IMR-90 (cell line): ENCODE results near the gene DYRK1B. TPM values are rescaled to one million over a fixed set of nuclear protein-coding genes. Genes with fewer than 3 reads are reported as not detected.

Experiments
- ATAC-seq: fragments of 200-7000 bp; cut with Tn5 transposase; 2 replicates; pipeline ENCODE4 v1.9.1; 2020; ENCODE audit warnings: low read depth, mild to moderate bottlenecking, moderate library complexity
- BruUV-seq: library from RNA; stranded (reverse); fragments of 400-500 nt; replicated peaks from 2 replicates; lab custom pipeline; 2021; lab: Mats Ljungman, UMichigan
- CTCF ChIA-PET: fragments of 300-600 bp; formaldehyde crosslinking; extraction: SDS; loops from one replicate; lab custom pipeline; 2021; ENCODE audit warnings: antibody characterized with exemption; lab: Yijun Ruan, JAX
- POLR2A ChIA-PET: fragments of 300-600 bp; sonication (Branson Sonifier 250); formaldehyde crosslinking; loops from one replicate; lab custom pipeline; 2022; ENCODE audit warnings: antibody characterized with exemption; ENCODE audit not compliant: unreplicated experiment; lab: Charles Lee
- DNase-seq: peaks from one replicate; pipeline ENCODE4 v3.0.0; 2013
- H2AFZ ChIP-seq: replicated peaks from 2 replicates; pipeline ENCODE3; 2013; ENCODE audit warnings: low read length, mild to moderate bottlenecking; ENCODE audit not compliant: poor library complexity
- H2AK5ac ChIP-seq: 2 replicates; pipeline ENCODE4 v1.6.1; 2013; ENCODE audit warnings: low read depth, low read length, inconsistent platforms
- H2AK9ac ChIP-seq: replicated peaks from 2 replicates; pipeline ENCODE3; 2013; ENCODE audit warnings: mild to moderate bottlenecking, low read depth, low read length, moderate library complexity; ENCODE audit not compliant: poor library complexity
- H2BK120ac ChIP-seq: 2 replicates; pipeline ENCODE4 v1.6.1; 2013; ENCODE audit warnings: low read depth, low read length, inconsistent platforms
- H2BK15ac ChIP-seq: 3 replicates; pipeline ENCODE4 v1.6.1; 2013; ENCODE audit warnings: low read depth, low read length, inconsistent platforms
- H2BK20ac ChIP-seq: 2 replicates; pipeline ENCODE4 v1.6.1; 2013; ENCODE audit warnings: low read depth, mild to moderate bottlenecking, inconsistent platforms, low read length, moderate library complexity
- H2BK5ac ChIP-seq: 2 replicates; pipeline ENCODE4 v1.6.1; 2013; ENCODE audit warnings: mild to moderate bottlenecking, low read depth, low read length, inconsistent platforms; ENCODE audit not compliant: poor library complexity, severe bottlenecking
- H3K14ac ChIP-seq: replicated peaks from 2 replicates; pipeline ENCODE4 v1.6.1; 2013; ENCODE audit warnings: low read depth, low read length, inconsistent platforms
- H3K18ac ChIP-seq: 2 replicates; pipeline ENCODE4 v1.6.1; 2013; ENCODE audit warnings: low read depth, low read length, control low read depth
- H3K23ac ChIP-seq: 2 replicates; pipeline ENCODE4 v1.6.1; 2013; ENCODE audit warnings: low read depth, low read length, inconsistent platforms
- H3K27ac ChIP-seq: 2 replicates; pipeline ENCODE4 v1.5.1; 2013; ENCODE audit warnings: mild to moderate bottlenecking, control low read depth, low read length; ENCODE audit not compliant: insufficient read depth
- H3K27me3 ChIP-seq: 2 replicates; pipeline ENCODE4 v1.6.1; 2013; ENCODE audit warnings: low read length; ENCODE audit not compliant: control insufficient read depth, insufficient read depth
- H3K36me3 ChIP-seq: 2 replicates; pipeline ENCODE4 v1.6.1; 2013; ENCODE audit warnings: low read length, mixed read lengths; ENCODE audit not compliant: control insufficient read depth, insufficient read depth
- H3K4ac ChIP-seq: 2 replicates; pipeline ENCODE4 v1.6.1; 2013; ENCODE audit warnings: low read depth, low read length, inconsistent platforms
- H3K4me1 ChIP-seq: 2 replicates; pipeline ENCODE4 v1.6.1; 2013; ENCODE audit warnings: low read length, mixed read lengths; ENCODE audit not compliant: control insufficient read depth, insufficient read depth
- H3K4me2 ChIP-seq: 2 replicates; pipeline ENCODE4 v1.6.1; 2013; ENCODE audit warnings: low read depth, mild to moderate bottlenecking, control low read depth, low read length, moderate library complexity
- H3K4me3 ChIP-seq: 2 replicates; pipeline ENCODE4 v1.5.1; 2013; ENCODE audit warnings: low read depth, mild to moderate bottlenecking, control low read depth, low read length, moderate library complexity; ENCODE audit not compliant: insufficient read depth
- H3K56ac ChIP-seq: 2 replicates; pipeline ENCODE4 v1.6.1; 2013; ENCODE audit warnings: low read length, inconsistent platforms; ENCODE audit not compliant: insufficient read depth; ENCODE audit errors: extremely low read depth
- H3K79me1 ChIP-seq, 2 experiments: 2 replicates each; pipeline ENCODE4 v1.6.1; 2013; ENCODE audit warnings: low read length in 2 of 2, inconsistent platforms in 1 of 2, low read depth in 1 of 2
- H3K9ac ChIP-seq: 2 replicates; pipeline ENCODE4 v1.6.1; 2013; ENCODE audit warnings: low read depth, low read length, control low read depth
- H3K9me1 ChIP-seq: 2 replicates; pipeline ENCODE4 v1.6.1; 2013; ENCODE audit warnings: low read length, inconsistent platforms; ENCODE audit not compliant: insufficient read depth
- H3K9me3 ChIP-seq: 2 replicates; pipeline ENCODE4 v1.6.1; 2013; ENCODE audit warnings: low read length; ENCODE audit not compliant: control insufficient read depth, insufficient read depth
- H4K20me1 ChIP-seq: 2 replicates; pipeline ENCODE4 v1.6.1; 2013; ENCODE audit warnings: low read length, inconsistent platforms; ENCODE audit not compliant: insufficient read depth
- H4K5ac ChIP-seq: 2 replicates; pipeline ENCODE4 v1.6.1; 2013; ENCODE audit warnings: mild to moderate bottlenecking, low read depth, low read length, control low read depth
- H4K8ac ChIP-seq, 2 experiments: 2 replicates each; pipeline ENCODE4 v1.6.1; 2013; ENCODE audit warnings: low read depth in 2 of 2, low read length in 2 of 2, control low read depth in 1 of 2, inconsistent platforms in 1 of 2
- H4K91ac ChIP-seq: 2 replicates; pipeline ENCODE4 v1.6.1; 2013; ENCODE audit warnings: low read depth, low read length, inconsistent platforms; ENCODE audit not compliant: insufficient read depth
- BHLHE40 ChIP-seq: fragments of 150-350 bp; IDR thresholded peaks from 2 replicates; pipeline ENCODE4 v1.6.1; 2016; ENCODE audit warnings: mild to moderate bottlenecking, low read depth, low read length
- CEBPB ChIP-seq: IDR thresholded peaks from 2 replicates; pipeline ENCODE4 v1.6.1; 2012; ENCODE audit warnings: low read depth, low read length, improper control_type of control experiment
- CHD1 ChIP-seq: IDR thresholded peaks from 2 replicates; pipeline ENCODE4 v1.6.1; 2012; ENCODE audit warnings: low read depth, low read length, improper control_type of control experiment
- CTCF ChIP-seq: conservative IDR thresholded peaks from 2 replicates; pipeline ENCODE4 v1.5.1; 2012; ENCODE audit warnings: mild to moderate bottlenecking, low read depth, low read length, improper control_type of control experiment
- ELK1 ChIP-seq: fragments of 150-350 bp; IDR thresholded peaks from 2 replicates; pipeline ENCODE4 v1.6.1; 2016; ENCODE audit warnings: low read depth, mild to moderate bottlenecking, low read length, moderate library complexity, borderline replicate concordance
- FOS ChIP-seq: fragments of 150-350 bp; IDR thresholded peaks from 2 replicates; pipeline ENCODE4 v1.6.1; 2016; ENCODE audit warnings: low read depth, low read length
- MAFK ChIP-seq: IDR thresholded peaks from 2 replicates; pipeline ENCODE4 v1.6.1; 2012; ENCODE audit warnings: low read depth, low read length, improper control_type of control experiment
- MAZ ChIP-seq: IDR thresholded peaks from 2 replicates; pipeline ENCODE4 v1.6.1; 2012; ENCODE audit warnings: low read depth, mild to moderate bottlenecking, low read length, improper control_type of control experiment, moderate library complexity, borderline replicate concordance
- MXI1 ChIP-seq: IDR thresholded peaks from 2 replicates; pipeline ENCODE4 v1.6.1; 2012; ENCODE audit warnings: low read depth, mild to moderate bottlenecking, low read length, moderate library complexity, borderline replicate concordance
- NFE2L2 ChIP-seq: fragments of 150-350 bp; IDR thresholded peaks from 2 replicates; pipeline ENCODE4 v1.6.1; 2016; ENCODE audit warnings: low read depth, mild to moderate bottlenecking, low read length
- POLR2A ChIP-seq: IDR thresholded peaks from 2 replicates; pipeline ENCODE4 v1.6.1; 2012; ENCODE audit warnings: mild to moderate bottlenecking, low read depth, low read length
- RAD21 ChIP-seq: IDR thresholded peaks from 2 replicates; pipeline ENCODE4 v1.6.1; 2012; ENCODE audit warnings: low read length, improper control_type of control experiment
- RCOR1 ChIP-seq: IDR thresholded peaks from 2 replicates; pipeline ENCODE4 v1.6.1; 2012; ENCODE audit warnings: mild to moderate bottlenecking, low read length, improper control_type of control experiment; ENCODE audit not compliant: insufficient replicate concordance
- RFX5 ChIP-seq: IDR thresholded peaks from 2 replicates; pipeline ENCODE4 v1.8.0; 2012; ENCODE audit warnings: low read depth, mild to moderate bottlenecking, low read length, moderate library complexity
- SMC3 ChIP-seq: fragments of 150-350 bp; IDR thresholded peaks from 2 replicates; pipeline ENCODE4 v1.6.1; 2016; ENCODE audit warnings: low read depth, mild to moderate bottlenecking, antibody characterized with exemption, low read length, moderate library complexity
- USF2 ChIP-seq: fragments of 150-350 bp; IDR thresholded peaks from 2 replicates; pipeline ENCODE4 v1.6.1; 2017; ENCODE audit warnings: mild to moderate bottlenecking, antibody characterized with exemption, low read length, low read depth
- WGBS, 2 experiments: methylation state at CpG; one replicate each; pipeline versions ENCODE4 v1.1.5 to v1.1.7; 2013; ENCODE audit warnings: missing lambda C conversion rate in 2 of 2; ENCODE audit not compliant: insufficient read length in 1 of 2; ENCODE audit errors: extremely low coverage in 2 of 2; 5-methylcytosine and 5-hydroxymethylcytosine counted together
- dilution Hi-C: fragments of 300-500 bp; cut with HindIII; formaldehyde crosslinking; loops from one replicate; pipeline ENCODE4 v1.14.3; 2018; ENCODE audit warnings: low sequenced_read_pairs; ENCODE audit not compliant: unreplicated experiment
- in situ Hi-C: fragments of 300-500 bp; cut with MboI; formaldehyde crosslinking; loops from 3 replicates; pipeline ENCODE4 v1.14.3; 2019; ENCODE audit warnings: low sequenced_read_pairs, inconsistent platforms, mixed read lengths
- intact Hi-C: fragments of 100-400 bp; cut with micrococcal nuclease; formaldehyde crosslinking; loops from 2 replicates; pipeline ENCODE4 v1.10.0; 2022
- polyA plus RNA-seq, 3 experiments: library from polyadenylated mRNA; depleted of rRNA; stranded (reverse); fragments of >200 nt; gene quantifications; 2 replicates each; pipeline ENCODE4 v1.2.3, GENCODE V29; 2012; ENCODE audit warnings: low replicate concordance in 1 of 3
- total RNA-seq: library from RNA; depleted of rRNA; stranded (reverse); fragments of >200 nt; gene quantifications from 2 replicates; pipeline ENCODE4 v1.2.3, GENCODE V29; 2012

The DYRK1B gene
- total and polyA plus RNA-seq, 2 of the 4 experiments (the other 2 are of a cell fraction), result 2.7 to 11.4 TPM

- in situ Hi-C loops (no loop called here), dilution Hi-C loops (no loop called here), intact Hi-C loops (no loop called here)
- H3K9ac ChIP-seq, result no peak overlapping the region
- no peak overlapping the region for H2BK20ac ChIP-seq
- POLR2A ChIA-PET, result no interaction called here
- CTCF ChIA-PET, result no interaction called here
- TF ChIP-seq POLR2A (no peak), NFE2L2 (no peak), SMC3 (no peak), CEBPB (no peak), USF2 (no peak), MXI1 (no peak), RAD21 (no peak), FOS (no peak), CHD1 (no peak), BHLHE40 (no peak), MAZ (no peak), RCOR1 (no peak), MAFK (no peak), RFX5 (no peak), CTCF (no peak), ELK1 (no peak)
- H3K4me3 ChIP-seq, result no peak overlapping the region
- H4K8ac ChIP-seq, result no peak overlapping the region
- BruUV-seq, result no TSS peak
- no peak overlapping the region for H3K23ac ChIP-seq
- peaks cover 2% of the 10 kb centered on the region; the same call in 1 of the 2 replicates for H3K9me3 ChIP-seq
- H3K4me1 ChIP-seq, result no peaks in the 10 kb centered on the region
- peaks cover 7% of the 10 kb centered on the region; the same call in 1 of the 2 replicates for H3K27me3 ChIP-seq
- H4K20me1 ChIP-seq, result no peaks in the 10 kb centered on the region; the same call in 1 of the 2 replicates
- no peak overlapping the region for H3K18ac ChIP-seq
- H3K4me2 ChIP-seq, result no peak overlapping the region
- no peaks in the 10 kb centered on the region for H3K36me3 ChIP-seq
- no peak overlapping the region for H2AK5ac ChIP-seq
- no peak overlapping the region for H2AK9ac ChIP-seq
- no peak overlapping the region for H2BK120ac ChIP-seq
- no peak overlapping the region for H4K5ac ChIP-seq
- H4K91ac ChIP-seq, result no peak overlapping the region
- no peak for ATAC-seq
- H3K56ac ChIP-seq, result no peak overlapping the region
- no peak overlapping the region for H2AFZ ChIP-seq
- no peaks in the 10 kb centered on the region for H3K79me1 ChIP-seq
- no peak overlapping the region for H3K14ac ChIP-seq
- H3K27ac ChIP-seq, result no peak overlapping the region
- no peak overlapping the region for H2BK5ac ChIP-seq
- no CpG with 5 or more reads among the region's 5 CpGs for WGBS, 2 experiments
- H2BK15ac ChIP-seq, result no peak overlapping the region
- DNase-seq, result no peak
- H3K4ac ChIP-seq, result no peak overlapping the region
- no peaks in the 10 kb centered on the region for H3K9me1 ChIP-seq
Observed at GRCh38 chr19:39807846-39808364, 26.1 kb downstream of the DYRK1B start.
